MG63 (cell line): ENCODE data around the gene ALPK3. TPM values are rescaled to one million over a fixed set of nuclear protein-coding genes. Genes with fewer than 3 reads are reported as not detected.

Experiments
- DNase-seq: peaks from one replicate; pipeline ENCODE4 v3.0.0-alpha.2; 2020
- H3K27me3 ChIP-seq: fragments of 250-450 bp; sonication (Bioruptor Pico); 2 replicates; pipeline ENCODE4 v1.5.1; 2020; ENCODE audit warnings: mild to moderate bottlenecking, moderate library complexity
- H3K36me3 ChIP-seq: fragments of 250-450 bp; sonication (Bioruptor Pico); 2 replicates; pipeline ENCODE4 v1.5.1; 2020; ENCODE audit warnings: mild to moderate bottlenecking, moderate library complexity
- H3K4me3 ChIP-seq: fragments of 250-450 bp; sonication (Bioruptor Pico); 2 replicates; pipeline ENCODE4 v1.5.1; 2020; ENCODE audit warnings: mild to moderate bottlenecking, moderate library complexity
- H3K9me3 ChIP-seq: fragments of 250-450 bp; sonication (Bioruptor Pico); 2 replicates; pipeline ENCODE4 v1.5.1; 2020; ENCODE audit warnings: mild to moderate bottlenecking, moderate library complexity
- total RNA-seq: library from RNA; depleted of rRNA; stranded (reverse); fragments of >200 nt; shearing (Covaris generic); gene quantifications from 2 replicates; pipeline ENCODE4 v1.2.3, GENCODE V29; 2014; ENCODE audit warnings: low replicate concordance

ALPK3 gene
- total RNA-seq, 1 experiment from 2014 or later = 1.1 TPM

DNA sequence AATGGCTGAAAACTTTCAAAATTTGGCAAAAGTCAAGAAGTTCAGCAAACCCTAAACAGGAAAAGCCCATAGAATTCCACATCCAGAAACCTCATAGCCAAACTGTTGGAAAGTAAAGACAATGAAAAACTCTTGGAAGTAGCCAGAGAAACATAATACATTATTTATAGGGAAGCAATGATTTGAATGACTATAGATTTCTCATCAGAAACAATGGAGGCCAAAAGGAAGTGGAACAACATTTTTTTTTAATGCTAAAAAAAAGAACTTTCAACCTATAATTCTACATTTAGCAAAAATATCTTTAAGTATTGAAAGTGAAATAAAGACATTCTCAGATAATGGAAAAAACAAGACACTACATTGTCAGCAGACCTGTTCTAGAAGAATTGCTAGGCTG, 30.2 kb downstream of the ALPK3 start:
- Histone ChIP-seq H3K4me3 (no peak overlapping the region), H3K27me3 (no peaks in the 10 kb centered on the region), H3K36me3 (no peaks in the 10 kb centered on the region), H3K9me3 (peaks cover 30% of the 10 kb centered on the region)
- no peak for DNase-seq

- Histone ChIP-seq H3K36me3 (no peaks in the 10 kb centered on the region), H3K4me3 (no peak overlapping the region), H3K27me3 (no peaks in the 10 kb centered on the region), H3K9me3 (peaks cover 12% of the 10 kb centered on the region)
- DNase-seq = no peak
Measured at GRCh38 chr15:84852212-84852611, 35.1 kb downstream of the ALPK3 start.

- Histone ChIP-seq H3K9me3 (no peaks in the 10 kb centered on the region), H3K36me3 (no peaks in the 10 kb centered on the region), H3K27me3 (no peaks in the 10 kb centered on the region), H3K4me3 (no peak overlapping the region)
- no peak for DNase-seq
Measured at GRCh38 chr15:84855136-84855535, 38.0 kb downstream of the ALPK3 start.

- no peaks in the 10 kb centered on the region for H3K9me3 ChIP-seq
- no peaks in the 10 kb centered on the region for H3K36me3 ChIP-seq
- DNase-seq = no peak
- H3K4me3 ChIP-seq = no peak overlapping the region
- H3K27me3 ChIP-seq = no peaks in the 10 kb centered on the region
Measured at GRCh38 chr15:84855765-84856164, 38.6 kb downstream of the ALPK3 start.

DNA sequence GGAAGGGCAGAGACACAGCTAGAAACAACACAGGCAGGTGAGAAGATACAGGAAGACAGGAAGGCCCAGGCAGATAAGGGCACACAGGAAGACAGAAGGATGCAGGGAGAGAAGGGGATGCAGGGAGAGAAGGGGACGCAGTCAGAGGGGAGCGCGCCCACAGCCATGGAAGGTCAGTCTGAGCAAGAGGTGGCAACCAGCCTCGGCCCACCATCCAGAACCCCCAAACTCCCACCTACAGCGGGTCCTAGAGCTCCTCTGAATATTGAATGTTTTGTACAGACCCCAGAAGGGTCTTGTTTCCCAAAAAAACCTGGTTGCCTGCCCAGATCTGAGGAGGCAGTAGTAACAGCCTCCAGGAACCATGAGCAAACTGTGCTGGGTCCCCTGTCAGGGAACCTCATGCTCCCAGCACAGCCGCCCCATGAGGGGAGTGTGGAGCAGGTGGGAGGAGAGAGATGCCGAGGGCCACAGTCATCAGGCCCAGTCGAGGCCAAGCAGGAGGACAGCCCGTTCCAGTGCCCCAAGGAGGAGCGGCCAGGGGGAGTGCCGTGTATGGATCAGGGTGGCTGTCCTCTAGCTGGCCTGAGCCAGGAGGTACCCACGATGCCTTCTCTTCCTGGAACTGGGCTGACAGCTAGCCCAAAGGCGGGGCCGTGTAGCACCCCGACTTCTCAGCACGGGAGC, 39.7 kb downstream of the ALPK3 start:
- Histone ChIP-seq H3K36me3 (no peaks in the 10 kb centered on the region), H3K4me3 (no peak overlapping the region), H3K9me3 (no peaks in the 10 kb centered on the region), H3K27me3 (no peaks in the 10 kb centered on the region)
- DNase-seq = no peak

- H3K27me3 ChIP-seq = no peaks in the 10 kb centered on the region
- no peaks in the 10 kb centered on the region for H3K9me3 ChIP-seq
- DNase-seq = no peak
- H3K4me3 ChIP-seq = no peak overlapping the region
- no peaks in the 10 kb centered on the region for H3K36me3 ChIP-seq
Measured at GRCh38 chr15:84857418-84858004, 40.4 kb downstream of the ALPK3 start.

- Histone ChIP-seq H3K9me3 (no peaks in the 10 kb centered on the region), H3K27me3 (no peaks in the 10 kb centered on the region), H3K36me3 (no peaks in the 10 kb centered on the region), H3K4me3 (no peak overlapping the region)
- DNase-seq = no peak
Measured at GRCh38 chr15:84858231-84858630, 41.1 kb downstream of the ALPK3 start.

- Histone ChIP-seq H3K36me3 (no peaks in the 10 kb centered on the region), H3K4me3 (no peak overlapping the region), H3K27me3 (no peaks in the 10 kb centered on the region), H3K9me3 (no peaks in the 10 kb centered on the region)
- no peak for DNase-seq
Measured at GRCh38 chr15:84859144-84859543, 42.0 kb downstream of the ALPK3 start.

DNA sequence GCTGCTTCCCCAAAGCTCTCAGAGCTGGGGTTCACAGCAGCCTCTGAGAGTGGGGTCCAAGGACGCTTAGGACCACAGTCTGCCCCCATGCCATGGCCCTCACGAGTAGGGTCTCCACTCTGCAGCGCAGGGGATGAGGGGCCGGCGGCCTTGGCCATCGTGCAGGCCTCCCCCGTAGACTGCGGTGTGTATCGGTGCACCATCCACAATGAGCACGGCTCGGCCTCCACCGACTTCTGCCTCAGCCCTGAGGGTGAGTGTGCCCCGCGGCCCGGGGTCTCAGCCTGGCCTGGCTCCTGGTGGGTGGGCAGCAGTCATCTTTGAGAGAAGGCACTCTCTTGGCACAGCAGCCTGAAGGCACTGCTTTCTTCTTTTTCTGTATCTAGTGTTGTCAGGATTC, 42.5 kb downstream of the ALPK3 start:
- Histone ChIP-seq H3K4me3 (no peak overlapping the region), H3K36me3 (no peaks in the 10 kb centered on the region)

GRCh38 chr15:84861781-84862180, 44.6 kb downstream of the ALPK3 start:
- Histone ChIP-seq H3K27me3 (no peaks in the 10 kb centered on the region), H3K36me3 (no peaks in the 10 kb centered on the region), H3K9me3 (no peaks in the 10 kb centered on the region), H3K4me3 (no peak overlapping the region)
- DNase-seq = no peak

More for the DNA sequence above, 42.5 kb downstream of the ALPK3 start:
- Histone ChIP-seq H3K27me3 (no peaks in the 10 kb centered on the region), H3K9me3 (no peaks in the 10 kb centered on the region)
- no peak for DNase-seq

- Histone ChIP-seq H3K9me3 (no peaks in the 10 kb centered on the region), H3K36me3 (no peaks in the 10 kb centered on the region), H3K27me3 (no peaks in the 10 kb centered on the region), H3K4me3 (no peak overlapping the region)
- DNase-seq = no peak
Measured at GRCh38 chr15:84862214-84862975, 45.2 kb downstream of the ALPK3 start.

DNA sequence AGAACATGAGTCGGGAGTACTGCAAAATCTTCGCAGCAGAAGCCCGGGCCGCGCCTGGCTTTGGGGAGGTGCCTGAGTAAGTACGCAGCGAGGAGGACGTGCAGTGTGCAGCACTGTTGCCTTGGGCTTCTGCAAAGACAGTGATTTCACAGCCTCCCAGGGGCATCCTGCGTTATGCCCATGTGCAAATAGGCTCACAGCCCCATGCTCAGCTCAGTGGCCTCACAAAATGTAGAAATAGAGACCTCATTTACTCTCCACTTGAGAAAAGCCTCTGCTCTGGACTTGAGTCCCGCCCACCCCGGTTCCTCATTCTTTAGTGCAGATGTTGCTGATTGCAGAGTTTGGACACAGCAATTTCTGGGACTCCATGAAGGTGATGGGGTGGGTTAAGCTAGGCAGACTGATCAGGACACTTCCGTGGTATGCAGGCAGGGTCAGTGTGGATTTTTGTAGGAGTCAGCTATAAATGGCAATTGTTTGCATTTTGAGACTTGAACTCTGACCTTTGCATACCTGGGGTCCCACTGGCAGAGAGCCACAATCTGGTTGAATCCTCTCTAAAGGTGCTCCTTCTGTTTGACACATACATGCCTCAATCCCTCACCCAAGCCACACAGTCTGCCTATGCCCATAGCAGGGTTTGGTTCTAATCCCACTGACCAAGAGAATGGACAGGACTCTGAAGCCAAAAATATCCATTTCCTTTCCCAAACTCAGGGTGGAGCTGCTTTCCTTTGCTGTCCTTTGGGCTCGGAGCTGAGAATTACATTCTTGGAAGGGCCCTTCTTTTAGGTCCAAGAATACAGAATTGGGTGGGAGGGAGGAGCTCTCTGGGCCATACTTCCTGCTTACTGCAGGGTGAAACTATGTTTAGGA, 46.6 kb downstream of the ALPK3 start:
- no peak for DNase-seq
- no peaks in the 10 kb centered on the region for H3K36me3 ChIP-seq
- H3K27me3 ChIP-seq = no peaks in the 10 kb centered on the region
- no peak overlapping the region for H3K4me3 ChIP-seq
- H3K9me3 ChIP-seq = no peaks in the 10 kb centered on the region

DNA sequence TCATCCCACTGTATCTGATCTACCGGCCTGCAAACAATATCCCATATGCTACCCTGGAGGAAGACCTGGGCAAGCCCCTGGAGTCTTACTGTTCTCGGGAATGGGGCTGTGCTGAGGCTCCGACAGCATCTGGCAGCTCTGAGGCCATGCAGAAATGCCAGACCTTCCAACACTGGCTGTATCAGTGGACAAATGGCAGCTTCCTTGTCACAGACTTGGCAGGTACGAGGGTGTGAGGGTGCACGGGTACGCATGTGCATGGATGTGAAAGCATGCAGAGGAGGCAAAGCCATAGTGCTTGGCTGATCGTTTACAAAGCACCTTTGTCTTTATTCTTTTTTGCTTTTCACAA, 47.3 kb downstream of the ALPK3 start:
- H3K36me3 ChIP-seq = no peaks in the 10 kb centered on the region
- no peak for DNase-seq
- H3K9me3 ChIP-seq = no peaks in the 10 kb centered on the region
- H3K4me3 ChIP-seq = no peak overlapping the region
- H3K27me3 ChIP-seq = no peaks in the 10 kb centered on the region

DNA sequence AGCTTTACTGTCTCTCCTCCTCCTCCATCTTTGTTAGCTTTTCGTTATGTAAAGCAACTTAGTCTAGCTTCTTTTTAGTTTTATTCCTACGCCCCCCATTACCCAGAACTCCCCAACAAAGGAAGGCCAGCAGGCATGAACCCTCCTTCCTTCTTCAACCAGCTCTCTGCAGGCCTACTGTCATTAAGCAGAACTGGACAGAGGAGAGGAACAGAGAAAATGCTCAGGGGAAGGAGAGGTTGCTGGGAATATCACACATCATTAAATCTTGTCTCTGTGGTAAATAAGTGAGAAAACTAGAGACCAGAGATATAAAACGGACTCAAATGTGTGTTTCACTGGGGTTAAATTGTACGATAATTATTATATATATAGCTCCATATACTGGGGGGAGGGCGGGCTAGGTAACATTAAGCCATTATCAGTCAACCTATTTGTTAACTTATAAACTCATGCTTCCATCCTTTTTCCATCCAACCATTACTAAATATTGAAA, 48.0 kb downstream of the ALPK3 start:
- no peak overlapping the region for H3K4me3 ChIP-seq
- H3K9me3 ChIP-seq = no peaks in the 10 kb centered on the region
- no peaks in the 10 kb centered on the region for H3K36me3 ChIP-seq
- DNase-seq = no peak
- H3K27me3 ChIP-seq = no peaks in the 10 kb centered on the region

- Histone ChIP-seq H3K4me3 (no peak overlapping the region), H3K36me3 (no peaks in the 10 kb centered on the region), H3K27me3 (no peaks in the 10 kb centered on the region), H3K9me3 (no peaks in the 10 kb centered on the region)
- DNase-seq = no peak
Measured at GRCh38 chr15:84868037-84868880, 51.1 kb downstream of the ALPK3 start.

DNA sequence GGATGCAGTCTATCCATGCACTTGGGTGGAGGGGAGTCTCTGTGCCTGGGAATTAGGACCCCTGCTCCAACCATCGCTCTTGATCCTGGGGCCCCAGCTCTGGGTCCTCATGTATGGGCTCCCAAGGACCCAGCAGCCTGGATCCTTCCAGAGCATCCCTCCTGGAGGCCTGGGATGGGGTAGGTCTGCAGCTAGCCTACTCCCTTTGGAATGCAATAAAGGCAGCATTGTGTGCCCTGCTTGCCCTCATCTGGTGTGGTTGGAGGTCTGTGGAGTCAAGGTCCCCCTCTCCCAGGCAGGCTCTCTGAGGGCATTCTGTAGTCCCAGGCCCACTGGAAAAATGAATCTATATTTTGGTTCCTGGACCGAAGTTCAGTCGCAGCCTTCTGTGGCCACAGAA, 52.4 kb downstream of the ALPK3 start:
- Histone ChIP-seq H3K36me3 (no peaks in the 10 kb centered on the region), H3K4me3 (no peak overlapping the region), H3K9me3 (no peaks in the 10 kb centered on the region), H3K27me3 (no peaks in the 10 kb centered on the region)
- DNase-seq = no peak
